DND-41 (cell line): ENCODE results near the gene HMGA1.

Experiments
- ATAC-seq: fragments of 200-7000 bp; cut with Tn5 transposase; 3 replicates; pipeline ENCODE4 v1.9.1; 2021; ENCODE audit warnings: low read depth; ENCODE audit not compliant: insufficient read depth
- DNase-seq: peaks from one replicate; pipeline ENCODE4 v3.0.0-alpha.2; 2020
- H2AFZ ChIP-seq: 2 replicates; pipeline ENCODE4 v1.6.0; 2012; ENCODE audit warnings: low read depth, low read length
- H3K27ac ChIP-seq: 2 replicates; pipeline ENCODE4 v1.5.1; 2012; ENCODE audit warnings: low read length, inconsistent platforms
- H3K27me3 ChIP-seq: fragments of 200-600 bp; sonication (generic); 2 replicates; pipeline ENCODE4 v1.6.0; 2012; ENCODE audit warnings: low read length, mild to moderate bottlenecking, inconsistent platforms; ENCODE audit not compliant: insufficient read depth, poor library complexity
- H3K36me3 ChIP-seq: 2 replicates; pipeline ENCODE4 v1.5.1; 2012; ENCODE audit warnings: low read length, inconsistent platforms; ENCODE audit not compliant: insufficient read depth
- H3K4me1 ChIP-seq: 2 replicates; pipeline ENCODE4 v1.5.1; 2012; ENCODE audit warnings: mild to moderate bottlenecking, low read length; ENCODE audit not compliant: insufficient read depth
- H3K4me2 ChIP-seq: 2 replicates; pipeline ENCODE4 v1.6.0; 2012; ENCODE audit warnings: mild to moderate bottlenecking, moderate library complexity, low read length, inconsistent platforms; ENCODE audit not compliant: insufficient read depth
- H3K4me3 ChIP-seq, 2 experiments: fragments of 200-600 bp in 1 of 2; shearing (Covaris generic) in 1 of 2; 2 replicates each; pipeline ENCODE4 v1.5.1; 2012 to 2016; ENCODE audit warnings: inconsistent platforms in 2 of 2, low read length in 2 of 2, mild to moderate bottlenecking in 2 of 2, low read depth in 1 of 2, moderate library complexity in 1 of 2
- H3K79me2 ChIP-seq: 2 replicates; pipeline ENCODE4 v1.6.0; 2012; ENCODE audit warnings: low read length, inconsistent platforms; ENCODE audit not compliant: insufficient read depth
- H3K9ac ChIP-seq: 2 replicates; pipeline ENCODE4 v1.6.0; 2012; ENCODE audit warnings: low read depth, mild to moderate bottlenecking, inconsistent platforms, low read length, moderate library complexity
- H3K9me3 ChIP-seq: 2 replicates; pipeline ENCODE4 v1.5.1; 2012; ENCODE audit warnings: low read length, moderate library complexity, mild to moderate bottlenecking, inconsistent platforms; ENCODE audit not compliant: insufficient read depth, severe bottlenecking
- H4K20me1 ChIP-seq: 2 replicates; pipeline ENCODE4 v1.6.0; 2012; ENCODE audit warnings: low read length; ENCODE audit not compliant: insufficient read depth
- EZH2 ChIP-seq: IDR thresholded peaks from 3 replicates; pipeline ENCODE4 v1.6.1; 2012; ENCODE audit warnings: borderline replicate concordance, low read depth, mild to moderate bottlenecking, moderate library complexity, low read length, inconsistent platforms; ENCODE audit not compliant: severe bottlenecking
- TF ChIP-seq, protein P1 (sequence below): IDR thresholded peaks from 2 replicates; pipeline ENCODE4 v1.5.1; 2012; ENCODE audit warnings: borderline replicate concordance, low read length, moderate library complexity, mild to moderate bottlenecking; ENCODE audit not compliant: poor library complexity, severe bottlenecking; ENCODE audit errors: extremely low read depth

The HMGA1 gene

DNA sequence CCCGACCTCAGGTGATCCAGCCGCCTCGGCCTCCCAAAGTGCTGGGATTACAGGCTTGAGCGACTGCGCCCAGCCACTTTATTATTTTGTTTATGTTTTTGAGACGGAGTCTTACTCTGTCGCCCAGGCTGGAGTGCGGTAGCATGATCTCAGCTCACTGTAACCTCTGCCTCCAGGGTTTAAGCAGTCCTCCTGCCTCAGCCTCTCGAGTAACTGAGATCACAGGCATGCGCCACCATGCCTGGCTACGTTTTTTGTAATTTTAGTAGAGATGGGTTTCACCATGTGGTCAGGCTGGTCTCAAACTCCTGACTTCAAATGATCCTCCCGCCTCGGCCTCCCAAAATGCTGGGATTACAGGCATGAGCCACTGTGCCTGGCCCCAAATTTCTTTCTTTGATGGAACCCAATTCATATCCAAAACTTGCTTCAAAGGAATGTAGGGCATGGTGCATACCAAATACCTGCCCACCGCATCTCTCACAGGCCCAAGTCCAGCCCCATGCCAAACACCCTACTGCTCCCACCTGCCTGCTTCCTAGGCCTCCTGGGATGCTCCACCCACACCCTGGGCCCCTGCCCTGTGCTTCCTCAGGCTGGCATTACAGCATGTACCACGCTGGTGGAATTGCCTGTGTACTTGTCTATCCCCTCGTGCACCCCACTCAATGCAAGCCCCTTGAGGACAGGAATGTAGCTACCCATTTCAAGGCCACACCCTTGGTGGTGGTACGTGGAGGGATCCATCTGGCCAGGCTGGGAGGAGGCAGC, 4.9 kb upstream of the HMGA1 start:
- Histone ChIP-seq H3K9me3 (no peaks in the 10 kb centered on the region), H2AFZ (no peak overlapping the region), H3K4me3 (no peak overlapping the region), H4K20me1 (no peaks in the 10 kb centered on the region), H3K4me1 (peaks cover 11% of the 10 kb centered on the region), H3K4me2 (no peak overlapping the region), H3K79me2 (no peaks in the 10 kb centered on the region), H3K36me3 (no peaks in the 10 kb centered on the region), H3K27me3 (no peaks in the 10 kb centered on the region), H3K27ac (no peak overlapping the region), H3K9ac (no peak overlapping the region)
- no peak for DNase-seq
- TF ChIP-seq, protein P1, sequence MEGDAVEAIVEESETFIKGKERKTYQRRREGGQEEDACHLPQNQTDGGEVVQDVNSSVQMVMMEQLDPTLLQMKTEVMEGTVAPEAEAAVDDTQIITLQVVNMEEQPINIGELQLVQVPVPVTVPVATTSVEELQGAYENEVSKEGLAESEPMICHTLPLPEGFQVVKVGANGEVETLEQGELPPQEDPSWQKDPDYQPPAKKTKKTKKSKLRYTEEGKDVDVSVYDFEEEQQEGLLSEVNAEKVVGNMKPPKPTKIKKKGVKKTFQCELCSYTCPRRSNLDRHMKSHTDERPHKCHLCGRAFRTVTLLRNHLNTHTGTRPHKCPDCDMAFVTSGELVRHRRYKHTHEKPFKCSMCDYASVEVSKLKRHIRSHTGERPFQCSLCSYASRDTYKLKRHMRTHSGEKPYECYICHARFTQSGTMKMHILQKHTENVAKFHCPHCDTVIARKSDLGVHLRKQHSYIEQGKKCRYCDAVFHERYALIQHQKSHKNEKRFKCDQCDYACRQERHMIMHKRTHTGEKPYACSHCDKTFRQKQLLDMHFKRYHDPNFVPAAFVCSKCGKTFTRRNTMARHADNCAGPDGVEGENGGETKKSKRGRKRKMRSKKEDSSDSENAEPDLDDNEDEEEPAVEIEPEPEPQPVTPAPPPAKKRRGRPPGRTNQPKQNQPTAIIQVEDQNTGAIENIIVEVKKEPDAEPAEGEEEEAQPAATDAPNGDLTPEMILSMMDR, result no peak
- no peak for TF ChIP-seq EZH2
- no peak for ATAC-seq

DNA sequence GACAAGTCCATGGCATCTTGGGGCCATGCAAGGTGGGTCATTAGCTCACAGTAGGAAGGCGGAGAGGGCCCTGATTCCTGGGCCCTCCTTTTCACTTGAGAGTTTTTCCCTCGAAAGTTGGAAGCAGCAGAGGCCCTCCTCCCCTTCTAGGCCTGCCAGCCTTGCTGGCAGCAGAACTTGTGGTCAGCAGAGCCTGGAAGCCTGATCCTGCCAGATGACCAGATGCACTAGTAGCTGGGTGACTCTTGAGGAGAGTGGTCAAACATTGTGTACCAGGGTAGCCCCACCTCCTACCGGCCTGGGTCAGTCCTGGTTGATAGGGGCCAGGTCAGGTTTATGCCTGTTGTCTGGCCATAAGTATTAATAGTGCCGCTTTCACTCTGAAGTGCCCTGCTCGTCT, 3.8 kb upstream of the HMGA1 start:
- Histone ChIP-seq H3K79me2 (peaks cover 8% of the 10 kb centered on the region), H3K27me3 (no peaks in the 10 kb centered on the region), H4K20me1 (no peaks in the 10 kb centered on the region), H3K36me3 (no peaks in the 10 kb centered on the region; the same call in 1 of the 2 replicates), H2AFZ (no peak overlapping the region), H3K9ac (no peak overlapping the region), H3K4me2 (no peak overlapping the region), H3K27ac (no peak overlapping the region), H3K4me1 (peaks cover 6% of the 10 kb centered on the region), H3K9me3 (no peaks in the 10 kb centered on the region), H3K4me3 (no peak overlapping the region)
- ATAC-seq (no peak), DNase-seq (no peak)
- TF ChIP-seq, protein P1, result no peak
- no peak for TF ChIP-seq EZH2

DNA sequence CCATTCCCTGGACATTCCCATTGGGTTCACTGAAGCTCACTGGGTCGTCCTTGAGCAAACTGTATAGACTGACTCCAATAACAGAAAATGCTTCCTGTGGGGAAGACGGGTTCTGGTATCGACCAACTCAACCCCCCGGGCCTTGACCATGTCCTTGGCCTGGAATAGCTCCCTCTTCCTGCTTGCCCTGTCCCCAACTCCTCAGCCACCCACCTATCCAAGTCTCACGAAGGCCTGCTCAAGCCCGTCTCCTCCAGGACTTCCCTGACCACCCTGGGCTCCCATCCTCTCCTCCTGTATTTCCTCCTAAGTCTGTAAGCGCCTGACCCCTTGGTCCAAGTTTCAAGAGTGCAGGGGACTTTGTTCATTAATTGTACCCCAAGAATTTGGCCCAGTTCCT, 2.8 kb upstream of the HMGA1 start:
- Histone ChIP-seq H4K20me1 (no peaks in the 10 kb centered on the region; the same call in 1 of the 2 replicates), H3K79me2 (peaks cover 18% of the 10 kb centered on the region), H3K27ac (no peak overlapping the region), H3K9me3 (no peaks in the 10 kb centered on the region), H3K4me1 (peaks cover 14% of the 10 kb centered on the region), H3K27me3 (no peaks in the 10 kb centered on the region), H3K36me3 (peaks cover 8% of the 10 kb centered on the region), H3K4me3 (no peak overlapping the region), H2AFZ (no peak overlapping the region), H3K4me2 (no peak overlapping the region), H3K9ac (no peak overlapping the region)
- DNase-seq (no peak), ATAC-seq (no peak)
- TF ChIP-seq EZH2, result no peak
- TF ChIP-seq, protein P1, result no peak
